ENCODE data around the gene PIK3AP1. TPM values are rescaled to one million over a fixed set of nuclear protein-coding genes. Genes with fewer than 3 reads are reported as not detected.

The PIK3AP1 gene, protein sequence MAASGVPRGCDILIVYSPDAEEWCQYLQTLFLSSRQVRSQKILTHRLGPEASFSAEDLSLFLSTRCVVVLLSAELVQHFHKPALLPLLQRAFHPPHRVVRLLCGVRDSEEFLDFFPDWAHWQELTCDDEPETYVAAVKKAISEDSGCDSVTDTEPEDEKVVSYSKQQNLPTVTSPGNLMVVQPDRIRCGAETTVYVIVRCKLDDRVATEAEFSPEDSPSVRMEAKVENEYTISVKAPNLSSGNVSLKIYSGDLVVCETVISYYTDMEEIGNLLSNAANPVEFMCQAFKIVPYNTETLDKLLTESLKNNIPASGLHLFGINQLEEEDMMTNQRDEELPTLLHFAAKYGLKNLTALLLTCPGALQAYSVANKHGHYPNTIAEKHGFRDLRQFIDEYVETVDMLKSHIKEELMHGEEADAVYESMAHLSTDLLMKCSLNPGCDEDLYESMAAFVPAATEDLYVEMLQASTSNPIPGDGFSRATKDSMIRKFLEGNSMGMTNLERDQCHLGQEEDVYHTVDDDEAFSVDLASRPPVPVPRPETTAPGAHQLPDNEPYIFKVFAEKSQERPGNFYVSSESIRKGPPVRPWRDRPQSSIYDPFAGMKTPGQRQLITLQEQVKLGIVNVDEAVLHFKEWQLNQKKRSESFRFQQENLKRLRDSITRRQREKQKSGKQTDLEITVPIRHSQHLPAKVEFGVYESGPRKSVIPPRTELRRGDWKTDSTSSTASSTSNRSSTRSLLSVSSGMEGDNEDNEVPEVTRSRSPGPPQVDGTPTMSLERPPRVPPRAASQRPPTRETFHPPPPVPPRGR
- 0.04 TPM in 1 of 2 replicates, not detected in the other for total RNA-seq

GRCh38 chr10:96720422-96721206, at the start of gene PIK3AP1:
TSS of gene PIK3AP1 (minus strand) at chr10:96720514. CDS start at chr10:96720394, 120 bp downstream.

GRCh38 chr10:96586419-96587263, 133.7 kb downstream of the PIK3AP1 start, which contains the start of gene TM9SF3:
TSS of gene TM9SF3 (minus strand) at chr10:96587012. CDS start at chr10:96586835, 177 bp downstream.

Other genes starting within 250 kb of the PIK3AP1 start
- gene TLL2, start 206.6 kb downstream of the PIK3AP1 start, total RNA-seq: 0.08 TPM in 1 of 2 replicates, not detected in the other
- gene TM9SF3, start 133.5 kb downstream of the PIK3AP1 start, total RNA-seq: 52.6 and 62.4 TPM in 2 replicates
- gene LCOR, start 111.8 kb upstream of the PIK3AP1 start, total RNA-seq: 7.1 and 10.4 TPM in 2 replicates

Measured in hair follicular keratinocyte (primary cell).